NCI-H2227 treated with DMSO at 0.1 percent for 48 hours (cell line): ENCODE results near the gene SBK3.
"Not testable (repeated sequence)": the region's sequence is repeated elsewhere in the genome, so short reads cannot be mapped to it uniquely, and the experiment has no call there.

Experiments
- DNase-seq: peaks from one replicate; lab custom pipeline; 2025; lab: John Stamatoyannopoulos, UW

SBK3 gene

DNA sequence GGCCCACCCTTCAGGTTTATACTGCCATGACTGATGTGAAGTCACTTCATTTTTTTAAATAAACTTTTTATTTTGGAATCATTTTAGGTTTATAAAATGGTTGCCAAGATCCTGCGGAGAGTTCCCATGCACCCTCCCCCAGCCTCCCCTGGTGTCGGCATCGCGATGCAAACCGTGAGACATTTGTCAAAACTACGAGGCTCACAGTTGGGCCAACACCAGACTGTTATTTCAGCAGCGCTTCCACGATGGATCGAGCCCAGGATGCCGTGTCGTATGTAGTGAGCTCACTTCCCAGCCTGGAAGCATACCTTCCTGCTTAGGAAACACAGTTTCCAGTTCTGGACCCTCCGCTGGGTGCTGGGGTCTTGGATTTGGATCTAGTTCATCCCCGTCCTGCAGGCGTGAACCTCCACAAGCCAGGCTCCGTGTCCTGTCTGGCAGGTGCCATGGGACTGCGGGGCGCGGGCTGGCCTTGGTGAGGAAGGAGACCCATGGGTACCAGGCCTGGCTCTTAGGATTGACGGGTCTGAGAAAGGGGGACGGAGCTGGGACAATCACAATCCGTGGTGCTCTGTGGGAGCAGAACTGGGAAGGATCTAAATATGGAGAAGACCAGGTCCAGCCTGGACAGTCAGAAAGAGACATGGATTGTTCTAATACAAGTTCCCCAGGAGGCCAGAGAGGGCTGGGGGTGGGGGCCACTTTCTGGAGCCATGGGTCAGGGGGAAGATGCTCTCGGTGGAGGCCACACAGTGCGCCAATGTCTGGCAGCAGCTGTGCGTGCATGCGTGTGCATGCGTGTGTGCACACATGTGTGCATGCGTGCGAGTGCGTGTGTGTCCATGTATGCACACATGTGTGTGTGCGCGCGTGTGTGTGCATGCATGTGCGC, 6.0 kb downstream of the SBK3 start:
- no peak for DNase-seq

DNA sequence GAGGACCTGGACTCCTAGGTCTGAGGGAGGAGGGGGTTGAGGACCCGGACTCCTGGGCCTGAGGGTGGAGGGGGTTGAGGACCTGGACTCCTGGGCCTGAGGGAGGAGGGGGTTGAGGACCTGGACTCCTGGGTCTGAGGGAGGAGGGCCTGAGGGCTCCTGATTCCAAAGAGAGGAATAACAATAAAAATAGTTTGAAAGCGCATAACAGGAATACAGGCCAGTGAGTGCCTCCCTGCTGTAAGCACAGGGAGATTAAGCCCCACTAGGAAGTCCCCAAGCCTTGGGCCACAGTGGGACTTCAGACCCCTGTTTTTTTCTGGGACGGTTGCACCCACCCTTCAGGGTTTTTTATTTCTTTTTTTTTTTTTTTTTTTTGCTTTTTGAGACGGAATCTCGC, 7.2 kb downstream of the SBK3 start:
- no peak for DNase-seq

GRCh38 chr19:55537741-55538111, 7.6 kb downstream of the SBK3 start:
- DNase-seq, result no peak

- DNase-seq, result no peak
Measured at GRCh38 chr19:55536951-55537740, 8.2 kb downstream of the SBK3 start, which contains the start of gene SBK2. Gene SBK2 (minus strand): TSS chr19:55537133. CDS start chr19:55536294, 839 bp downstream.

GRCh38 chr19:55536366-55536765, 9.0 kb downstream of the SBK3 start:
- no peak for DNase-seq

DNA sequence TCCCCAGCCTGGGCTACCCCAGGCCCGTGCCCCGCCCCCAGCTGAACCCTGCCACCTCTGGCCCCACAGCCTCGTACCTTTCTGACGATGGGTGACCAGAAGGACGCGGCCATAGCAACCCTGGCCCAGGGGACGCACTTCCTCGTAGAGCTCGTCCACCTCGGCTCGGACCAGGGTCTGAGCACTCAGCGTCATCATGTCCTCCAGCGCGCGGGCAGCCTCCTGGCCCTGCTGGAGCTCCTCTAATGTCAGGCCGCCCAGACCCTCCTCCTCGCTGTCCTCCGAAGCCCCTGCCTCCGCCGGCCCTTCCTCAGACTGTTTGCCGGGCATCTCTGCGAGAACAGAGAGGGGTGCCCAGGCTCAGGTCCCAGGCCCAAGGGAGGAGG, 9.4 kb downstream of the SBK3 start:
- DNase-seq, result no peak

GRCh38 chr19:55535173-55535964, 10.0 kb downstream of the SBK3 start:
- no peak for DNase-seq

DNA sequence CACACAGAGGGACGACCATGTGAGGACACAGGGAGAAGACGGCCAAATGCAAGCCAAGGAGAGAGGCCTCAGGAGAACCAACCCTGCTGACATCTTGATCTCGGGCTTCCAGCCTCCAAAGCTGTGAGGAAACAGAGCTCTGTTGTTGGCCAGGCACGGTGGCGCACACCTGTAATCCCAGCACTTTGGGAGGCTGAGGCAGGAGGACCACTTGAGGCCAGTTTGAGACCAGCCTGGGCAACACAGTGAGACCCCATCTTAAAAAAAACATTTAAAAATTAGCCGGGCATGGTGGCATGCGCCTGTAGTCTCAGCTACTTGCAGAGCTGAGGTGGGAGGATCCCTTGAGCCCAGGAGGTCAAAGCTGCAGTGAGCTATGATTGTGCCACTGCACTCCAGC, 11.1 kb downstream of the SBK3 start:
- not testable (repeated sequence) for DNase-seq

- DNase-seq, result no peak
Measured at GRCh38 chr19:55530996-55531395, 14.3 kb downstream of the SBK3 start.

DNA sequence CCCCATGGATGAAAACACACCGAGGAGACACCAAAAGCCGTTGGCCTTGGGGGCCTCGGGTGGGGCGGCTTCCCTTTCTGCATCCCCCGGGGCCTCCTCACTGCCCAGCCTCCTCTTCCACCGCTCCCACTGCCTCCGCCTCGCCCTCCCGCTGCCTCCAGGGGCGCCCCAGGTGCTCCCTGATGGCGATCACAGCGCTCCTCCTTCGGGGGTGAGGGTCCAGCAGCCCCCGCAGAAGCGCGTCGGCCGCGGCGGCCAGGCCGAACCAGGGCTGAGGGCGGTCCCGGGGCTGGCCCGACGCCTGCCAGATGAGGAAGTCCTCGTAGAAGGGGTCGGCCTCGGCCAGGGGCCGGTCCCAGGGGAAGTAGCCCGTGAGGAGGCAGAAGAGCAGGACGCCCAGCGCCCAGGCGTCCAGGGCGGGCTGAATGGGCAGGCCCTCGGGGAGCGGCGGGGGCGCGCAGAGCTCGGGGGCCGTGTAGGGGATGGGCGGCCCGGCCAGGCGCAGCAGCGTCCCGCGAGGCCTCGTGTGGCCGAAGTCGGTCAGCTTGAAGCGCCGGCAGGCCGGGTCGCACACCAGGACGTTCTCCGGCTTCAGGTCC, 15.6 kb downstream of the SBK3 start:
- DNase-seq, result no peak

GRCh38 chr19:55528030-55528803, 17.1 kb downstream of the SBK3 start:
- peak; percentile 90 for DNase-seq

- DNase-seq, result no peak
Measured at GRCh38 chr19:55527197-55528029, 17.9 kb downstream of the SBK3 start.

DNA sequence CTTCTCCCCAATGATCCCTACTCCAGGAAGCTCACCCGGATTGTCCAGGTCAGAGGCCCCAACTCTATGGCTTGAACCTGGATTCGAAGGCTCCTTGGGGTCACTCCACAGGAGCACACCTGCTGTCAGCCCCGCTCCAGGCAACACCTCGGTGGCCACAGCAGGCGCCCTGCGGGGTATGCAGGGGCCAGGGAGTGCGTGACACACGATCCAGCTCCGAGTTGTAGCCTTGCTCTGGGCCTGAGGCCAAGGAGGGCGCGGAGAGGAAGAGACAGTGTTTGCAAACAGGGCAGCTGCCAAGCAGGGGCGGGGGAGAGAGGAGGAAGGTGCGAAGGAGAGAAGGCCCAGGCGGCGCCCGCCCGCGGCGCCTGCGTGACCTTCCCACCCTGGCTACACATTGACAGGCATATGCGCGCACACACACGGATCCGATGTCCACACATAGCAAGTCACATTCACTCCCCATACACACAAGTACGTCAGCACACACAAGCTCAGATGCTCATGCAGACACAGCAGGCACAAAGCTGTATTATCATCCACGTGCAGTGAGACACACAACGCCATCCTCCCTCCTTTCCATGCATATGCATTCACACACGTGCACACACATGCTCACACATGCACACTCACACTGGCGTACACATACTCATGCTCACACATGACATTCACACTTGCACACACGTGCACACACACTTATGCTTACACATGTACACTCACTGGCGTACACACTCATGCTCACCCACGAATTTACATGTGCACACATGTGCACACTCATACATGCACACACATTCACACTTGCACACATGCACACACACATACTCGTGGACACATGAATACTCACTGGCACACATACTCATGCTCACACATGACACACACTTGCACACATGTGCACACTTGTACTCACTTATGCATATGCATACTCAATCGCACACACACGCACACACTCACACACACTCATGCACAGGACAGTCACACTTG, 18.8 kb downstream of the SBK3 start:
- DNase-seq, result peak; percentile 59

DNA sequence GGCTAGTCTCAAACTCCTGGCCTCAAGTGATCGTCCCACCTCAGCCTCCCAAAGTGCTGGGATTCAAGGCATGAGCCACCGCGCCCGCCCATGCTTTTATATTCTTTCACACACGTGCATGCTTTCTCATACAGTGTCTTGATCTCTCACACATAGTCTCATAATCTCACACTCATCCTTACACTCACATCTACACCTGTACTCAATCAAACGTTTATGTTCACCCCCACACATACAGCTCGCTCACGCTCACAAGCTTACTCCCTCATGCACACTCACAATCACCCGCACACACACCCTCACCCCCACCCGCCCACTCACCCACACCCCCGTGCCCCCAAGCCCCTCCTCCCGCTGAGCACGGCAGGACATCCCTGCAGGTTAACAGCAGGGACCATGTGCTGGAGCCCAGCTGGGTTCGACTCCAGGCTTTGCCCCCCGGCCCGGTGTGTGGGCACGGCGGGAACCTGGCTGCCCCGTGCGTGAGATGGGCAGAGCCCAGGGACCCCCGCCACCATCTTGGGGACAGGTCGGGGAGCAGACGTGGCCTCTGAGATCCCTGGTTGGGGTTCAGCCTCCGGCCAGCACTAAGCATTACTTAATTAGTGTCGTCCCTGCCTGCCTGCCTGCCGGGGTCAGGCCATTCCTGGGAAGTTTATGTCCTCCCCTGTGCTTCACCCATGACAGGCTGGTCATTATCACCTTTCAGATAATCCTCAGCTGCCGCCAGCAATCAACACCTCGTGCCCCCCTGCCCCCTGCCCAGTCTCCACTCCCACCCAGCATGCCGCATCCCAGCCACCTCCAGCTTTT, 19.8 kb downstream of the SBK3 start:
- no peak for DNase-seq

DNA sequence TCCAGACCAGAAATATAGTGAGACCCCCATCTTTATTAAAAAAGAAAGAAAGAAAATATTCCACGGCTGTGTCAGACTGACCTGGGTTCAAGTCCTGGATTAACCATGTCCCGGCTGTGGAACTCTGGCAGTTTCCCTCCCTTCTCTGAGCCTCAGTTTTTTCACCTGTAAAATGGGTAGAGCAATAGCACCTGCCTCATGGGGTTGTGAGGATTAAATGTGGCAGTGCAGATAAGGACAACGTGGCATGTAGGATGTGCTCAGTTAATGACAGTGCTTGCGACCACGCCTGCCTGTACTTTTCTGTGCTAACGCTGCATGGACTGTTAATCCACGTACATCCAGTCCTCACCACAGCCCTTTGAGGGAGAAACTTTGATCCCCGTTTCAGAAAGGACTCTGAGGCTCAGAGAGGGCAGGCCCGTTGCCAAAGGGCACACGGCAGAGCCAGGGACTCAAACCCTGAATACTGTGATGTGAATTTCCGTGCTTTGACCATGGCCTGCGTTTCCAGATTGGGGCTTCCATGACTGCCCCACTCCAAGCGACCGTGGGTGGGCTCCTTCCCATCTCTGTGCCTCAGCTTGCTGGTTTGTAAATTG, 24.6 kb downstream of the SBK3 start:
- no peak for DNase-seq

GRCh38 chr19:55519451-55520311, 25.7 kb downstream of the SBK3 start:
- no peak for DNase-seq
